GM23248 (cell line): ENCODE measurements around the gene CTBP2.

Experiments used
- EZH2 ChIP-seq: fragments of 200-600 bp; sonication (generic); IDR thresholded peaks from 2 replicates; pipeline ENCODE4 v1.6.1; 2018; ENCODE audit warnings: antibody characterized with exemption, mild to moderate bottlenecking; ENCODE audit not compliant: insufficient read depth, poor library complexity, severe bottlenecking
- EZH2phosphoT487 ChIP-seq: fragments of 200-600 bp; sonication (generic); IDR thresholded peaks from 2 replicates; pipeline ENCODE4 v1.6.1; 2018; ENCODE audit warnings: antibody characterized with exemption, moderate library complexity, mild to moderate bottlenecking, low read depth; ENCODE audit not compliant: insufficient read depth

- no peak for TF ChIP-seq EZH2
- TF ChIP-seq EZH2phosphoT487, result no peak
These were observed 92.6 kb downstream of the CTBP2 start for GRCh38 chr10:125067764-125068163.
